H9 (cell line): ENCODE results near the gene OR2AE1. TPM values are rescaled to one million over a fixed set of nuclear protein-coding genes. Genes with fewer than 3 reads are reported as not detected.

Experiments used
- DNase-seq: peaks from one replicate; pipeline ENCODE4 v3.0.0-alpha.2; 2017
- H2AFZ ChIP-seq: one replicate; pipeline ENCODE4 v1.6.1; 2013; ENCODE audit warnings: mild to moderate bottlenecking, low read length, control low read depth, moderate library complexity
- H2AK5ac ChIP-seq: 2 replicates; pipeline ENCODE4 v1.6.1; 2013; ENCODE audit warnings: low read length, control low read depth, mixed read lengths; ENCODE audit not compliant: insufficient read length
- H2BK120ac ChIP-seq: one replicate; pipeline ENCODE4 v1.6.1; 2013; ENCODE audit warnings: low read depth, mild to moderate bottlenecking, low read length, control low read depth, inconsistent platforms; ENCODE audit not compliant: poor library complexity, severe bottlenecking
- H2BK12ac ChIP-seq: 2 replicates; pipeline ENCODE4 v1.6.1; 2013; ENCODE audit warnings: low read length, control low read depth, mixed read lengths, low read depth; ENCODE audit not compliant: insufficient read length
- H2BK15ac ChIP-seq: 2 replicates; pipeline ENCODE4 v1.6.1; 2013; ENCODE audit warnings: low read depth, low read length, control low read depth
- H2BK20ac ChIP-seq: one replicate; pipeline ENCODE4 v1.6.1; 2013; ENCODE audit warnings: low read depth, mild to moderate bottlenecking, low read length, control low read depth, inconsistent platforms; ENCODE audit not compliant: poor library complexity, severe bottlenecking
- H2BK5ac ChIP-seq: 2 replicates; pipeline ENCODE4 v1.6.1; 2013; ENCODE audit warnings: low read length, control low read depth, mixed read lengths; ENCODE audit not compliant: insufficient read length
- H3K14ac ChIP-seq: 2 replicates; pipeline ENCODE4 v1.6.1; 2013; ENCODE audit warnings: low read length, control low read depth; ENCODE audit not compliant: insufficient read depth
- H3K18ac ChIP-seq: 2 replicates; pipeline ENCODE4 v1.6.1; 2013; ENCODE audit warnings: low read depth, mild to moderate bottlenecking, mixed read lengths, low read length, control low read depth; ENCODE audit not compliant: insufficient read length
- H3K23ac ChIP-seq: 2 replicates; pipeline ENCODE4 v1.6.1; 2013; ENCODE audit warnings: low read length, control low read depth, mixed read lengths, low read depth; ENCODE audit not compliant: insufficient read length
- H3K23me2 ChIP-seq: 2 replicates; pipeline ENCODE4 v1.6.1; 2013; ENCODE audit warnings: low read depth, mild to moderate bottlenecking, mixed read lengths, low read length, control low read depth; ENCODE audit not compliant: insufficient read length, poor library complexity, severe bottlenecking
- H3K27ac ChIP-seq: 2 replicates; pipeline ENCODE4 v1.5.1; 2013; ENCODE audit warnings: low read length, control low read depth, mixed read lengths, low read depth; ENCODE audit not compliant: insufficient read length
- H3K27me3 ChIP-seq: 2 replicates; pipeline ENCODE4 v1.6.1; 2013; ENCODE audit warnings: low read length, control low read depth, inconsistent platforms; ENCODE audit not compliant: insufficient read depth
- H3K4ac ChIP-seq: 2 replicates; pipeline ENCODE4 v1.6.1; 2013; ENCODE audit warnings: low read depth, mild to moderate bottlenecking, control low read depth, inconsistent platforms, low read length, moderate library complexity
- H3K4me1 ChIP-seq: 2 replicates; pipeline ENCODE4 v1.6.1; 2013; ENCODE audit warnings: low read length, control low read depth, inconsistent platforms; ENCODE audit not compliant: insufficient read depth
- H3K4me2 ChIP-seq: 2 replicates; pipeline ENCODE4 v1.6.1; 2013; ENCODE audit warnings: low read length, control low read depth, mixed read lengths; ENCODE audit not compliant: insufficient read length, insufficient read depth
- H3K56ac ChIP-seq: 2 replicates; pipeline ENCODE4 v1.6.1; 2013; ENCODE audit warnings: low read depth, mild to moderate bottlenecking, mixed read lengths, low read length, control low read depth; ENCODE audit not compliant: insufficient read length
- H3K79me1 ChIP-seq: 2 replicates; pipeline ENCODE4 v1.6.1; 2013; ENCODE audit warnings: low read depth, mild to moderate bottlenecking, moderate library complexity, low read length, control low read depth, inconsistent platforms; ENCODE audit not compliant: insufficient read depth, poor library complexity, severe bottlenecking
- H3K79me2 ChIP-seq: 2 replicates; pipeline ENCODE4 v1.6.1; 2013; ENCODE audit warnings: low read length, control low read depth, inconsistent platforms; ENCODE audit not compliant: insufficient read depth
- H3K9ac ChIP-seq: 2 replicates; pipeline ENCODE4 v1.6.1; 2013; ENCODE audit warnings: low read length, control low read depth, mixed read lengths; ENCODE audit not compliant: insufficient read length; ENCODE audit errors: extremely low read depth
- H3K9me3 ChIP-seq: one replicate; pipeline ENCODE4 v1.6.1; 2013; ENCODE audit warnings: low read depth, low read length, inconsistent platforms; ENCODE audit not compliant: control insufficient read depth
- H3T11ph ChIP-seq: one replicate; pipeline ENCODE4 v1.6.1; 2013; ENCODE audit warnings: mild to moderate bottlenecking, low read length, control low read depth, inconsistent platforms
- H4K20me1 ChIP-seq: one replicate; pipeline ENCODE4 v1.6.1; 2013; ENCODE audit not compliant: control insufficient read depth, insufficient read length, insufficient read depth
- H4K5ac ChIP-seq: 2 replicates; pipeline ENCODE4 v1.6.1; 2013; ENCODE audit warnings: low read depth, mild to moderate bottlenecking, mixed read lengths, low read length, control low read depth; ENCODE audit not compliant: insufficient read length
- H4K8ac ChIP-seq: replicated peaks from 2 replicates; pipeline ENCODE4 v1.6.1; 2013; ENCODE audit warnings: low read length, control low read depth, mixed read lengths, low read depth; ENCODE audit not compliant: insufficient read length
- H4K91ac ChIP-seq: 2 replicates; pipeline ENCODE4 v1.6.1; 2013; ENCODE audit warnings: low read depth, mild to moderate bottlenecking, moderate library complexity, mixed read lengths, low read length, control low read depth; ENCODE audit not compliant: insufficient read length
- H3K27ac Mint-ChIP-seq, 3 experiments: 2 replicates in 2 of 3; 3 replicates in 1 of 3; pipeline ENCODE4 v1.8.0; 2020 to 2021; ENCODE audit warnings: mixed read lengths in 3 of 3, mild to moderate bottlenecking in 1 of 3, moderate library complexity in 1 of 3
- H3K27me3 Mint-ChIP-seq: 2 replicates; pipeline ENCODE4 v1.8.0; 2021; ENCODE audit warnings: low read depth, mild to moderate bottlenecking, moderate library complexity, mixed read lengths
- H3K36me3 Mint-ChIP-seq, 3 experiments: 2 replicates in 2 of 3; 3 replicates in 1 of 3; pipeline ENCODE4 v1.8.0; 2020 to 2021; ENCODE audit warnings: low read depth in 3 of 3, mixed read lengths in 3 of 3; ENCODE audit not compliant: insufficient read depth in 1 of 3
- H3K4me1 Mint-ChIP-seq, 2 experiments: 2 replicates each; pipeline ENCODE4 v1.8.0; 2020; ENCODE audit warnings: mixed read lengths in 2 of 2
- H3K4me3 Mint-ChIP-seq, 2 experiments: 2 replicates in 1 of 2; 3 replicates in 1 of 2; pipeline ENCODE4 v1.8.0; 2020 to 2021; ENCODE audit warnings: mild to moderate bottlenecking in 2 of 2, mixed read lengths in 2 of 2, moderate library complexity in 1 of 2
- H3K9me3 Mint-ChIP-seq, 2 experiments: 2 replicates in 1 of 2; 3 replicates in 1 of 2; pipeline ENCODE4 v1.8.0; 2020; ENCODE audit warnings: mild to moderate bottlenecking in 2 of 2, mixed read lengths in 2 of 2, moderate library complexity in 1 of 2
- CTCF ChIP-seq: fragments of 200-600 bp; sonication (generic); conservative IDR thresholded peaks from 3 replicates; pipeline ENCODE4 v1.8.0; 2021; ENCODE audit warnings: antibody characterized with exemption, mild to moderate bottlenecking
- WGBS: extraction: QIAGEN DNeasy Blood & Tissue Kit; methylation state at CpG from one replicate; pipeline ENCODE4 v1.1.7; 2013; ENCODE audit warnings: missing lambda C conversion rate, low lambda C conversion rate, mixed read lengths; ENCODE audit not compliant: insufficient read length; ENCODE audit errors: extremely low coverage; 5-methylcytosine and 5-hydroxymethylcytosine counted together
- total RNA-seq: library from RNA; stranded (reverse); gene quantifications from 2 replicates; pipeline ENCODE4 v1.2.1, GENCODE V29; 2021

Gene OR2AE1
- total RNA-seq, 1 experiment from 2014 or later = not detected

GRCh38 chr7:99899830-99900519 is 23.1 kb upstream of the OR2AE1 start:
- H3T11ph ChIP-seq = no peak overlapping the region
- no peak overlapping the region for H3K4ac ChIP-seq
- H3K14ac ChIP-seq = no peak overlapping the region
- H2BK15ac ChIP-seq = no peak overlapping the region
- H2AFZ ChIP-seq = no peak overlapping the region
- no peak overlapping the region for H2BK20ac ChIP-seq
- H4K20me1 ChIP-seq = no peaks in the 10 kb centered on the region
- no peaks in the 10 kb centered on the region for H3K27me3 ChIP-seq
- H4K8ac ChIP-seq = no peak overlapping the region
- WGBS = no CpG with 5 or more reads among the region's 6 CpGs
- Mint-ChIP-seq H3K4me1 (peaks cover 0 to 2% of the 10 kb centered on the region in 2 experiments; a peak in 2 of 4 replicates), H3K4me3 (no peak overlapping the region), H3K9me3 (no peaks in the 10 kb centered on the region), H3K27ac (no peak overlapping the region), H3K36me3 (peaks cover 1 to 34% (median 6%) of the 10 kb centered on the region in 3 experiments; a peak in 4 of 7 replicates), H3K27me3 (peaks cover 1% of the 10 kb centered on the region; the same call in 1 of the 2 replicates)
- DNase-seq = no peak
- H3K23me2 ChIP-seq = no peaks in the 10 kb centered on the region
- H3K56ac ChIP-seq = no peak overlapping the region
- no peak overlapping the region for H3K4me2 ChIP-seq
- no peak overlapping the region for H4K91ac ChIP-seq
- no peak overlapping the region for H3K9ac ChIP-seq
- H2AK5ac ChIP-seq = no peak overlapping the region
- H2BK120ac ChIP-seq = no peak overlapping the region
- no peaks in the 10 kb centered on the region for H3K4me1 ChIP-seq
- no peak for TF ChIP-seq CTCF
- no peaks in the 10 kb centered on the region for H3K9me3 ChIP-seq
- H3K79me1 ChIP-seq = no peaks in the 10 kb centered on the region
- H2BK12ac ChIP-seq = no peak overlapping the region
- H3K23ac ChIP-seq = no peak overlapping the region
- no peaks in the 10 kb centered on the region for H3K79me2 ChIP-seq
- H3K18ac ChIP-seq = no peak overlapping the region
- H2BK5ac ChIP-seq = no peak overlapping the region
- H3K27ac ChIP-seq = no peak overlapping the region
- no peak overlapping the region for H4K5ac ChIP-seq
